Measurements from ENCODE around the gene CYFIP2. TPM values are rescaled to one million over a fixed set of nuclear protein-coding genes. Genes with fewer than 3 reads are reported as not detected.

CYFIP2 gene
- total RNA-seq, 1 donor from 2014 or later = 96.8 TPM

DNA sequence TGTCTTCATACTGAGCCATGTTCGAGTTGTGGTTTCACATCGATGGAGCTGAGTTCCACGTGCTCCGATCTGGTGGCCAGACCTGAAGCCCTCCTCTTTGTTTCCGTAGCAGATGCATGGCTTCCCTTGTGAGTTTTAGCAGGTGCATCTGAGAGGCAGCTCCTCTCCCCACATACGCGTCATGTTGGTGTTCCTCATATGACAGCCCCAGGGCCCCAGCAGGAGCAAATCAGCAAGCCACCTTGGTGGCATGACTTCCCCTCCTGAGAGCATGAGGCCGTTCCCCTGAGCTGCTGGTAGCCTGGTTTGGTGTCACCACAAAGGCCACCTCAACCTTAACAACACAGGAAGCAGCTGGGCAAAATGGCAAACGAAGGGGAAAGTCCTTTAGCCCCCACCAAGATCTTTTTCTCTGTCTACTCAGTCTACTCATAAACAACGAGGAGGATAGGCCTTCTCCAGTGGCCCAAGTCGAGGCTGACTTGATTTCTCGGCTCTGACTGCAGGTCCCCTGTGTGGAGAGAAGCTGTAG lies 5.9 kb downstream of the CYFIP2 start:
- H3K4me3 Mint-ChIP-seq (ENCODE audit: unreplicated experiment) = no peak overlapping the region
- H3K4me2 ChIP-seq (ENCODE audit: low read length) = no peak overlapping the region
- H3K27me3 Mint-ChIP-seq (ENCODE audit: low read depth, unreplicated experiment) = no peaks in the 10 kb centered on the region
- no peaks in the 10 kb centered on the region for H3K36me3 ChIP-seq (ENCODE audit: insufficient read depth, low read length)
- DNase-seq (ENCODE audit: low read depth) = no peak
- H3K9ac ChIP-seq (ENCODE audit: low read length) = no peak overlapping the region
- peaks cover 2% of the 10 kb centered on the region for H3K4me1 ChIP-seq (ENCODE audit: insufficient read depth, low read length)
- no peak overlapping the region for H3K27ac ChIP-seq (ENCODE audit: low read depth, low read length)
- H3K27ac Mint-ChIP-seq (ENCODE audit: unreplicated experiment) = no peak overlapping the region
- no peaks in the 10 kb centered on the region for H3K9me3 ChIP-seq (ENCODE audit: insufficient read depth, low read depth, low read length)
- H3K79me2 ChIP-seq (ENCODE audit: insufficient read depth, low read length) = peaks cover 3% of the 10 kb centered on the region
- H4K20me1 ChIP-seq (ENCODE audit: insufficient read depth, low read length) = peaks cover 8% of the 10 kb centered on the region
- peaks cover 25% of the 10 kb centered on the region for H3K4me1 Mint-ChIP-seq (ENCODE audit: low read depth, unreplicated experiment)
- H3K9me3 Mint-ChIP-seq (ENCODE audit: unreplicated experiment) = no peaks in the 10 kb centered on the region
- no peak for FAIRE-seq
- TF ChIP-seq, protein P1, sequence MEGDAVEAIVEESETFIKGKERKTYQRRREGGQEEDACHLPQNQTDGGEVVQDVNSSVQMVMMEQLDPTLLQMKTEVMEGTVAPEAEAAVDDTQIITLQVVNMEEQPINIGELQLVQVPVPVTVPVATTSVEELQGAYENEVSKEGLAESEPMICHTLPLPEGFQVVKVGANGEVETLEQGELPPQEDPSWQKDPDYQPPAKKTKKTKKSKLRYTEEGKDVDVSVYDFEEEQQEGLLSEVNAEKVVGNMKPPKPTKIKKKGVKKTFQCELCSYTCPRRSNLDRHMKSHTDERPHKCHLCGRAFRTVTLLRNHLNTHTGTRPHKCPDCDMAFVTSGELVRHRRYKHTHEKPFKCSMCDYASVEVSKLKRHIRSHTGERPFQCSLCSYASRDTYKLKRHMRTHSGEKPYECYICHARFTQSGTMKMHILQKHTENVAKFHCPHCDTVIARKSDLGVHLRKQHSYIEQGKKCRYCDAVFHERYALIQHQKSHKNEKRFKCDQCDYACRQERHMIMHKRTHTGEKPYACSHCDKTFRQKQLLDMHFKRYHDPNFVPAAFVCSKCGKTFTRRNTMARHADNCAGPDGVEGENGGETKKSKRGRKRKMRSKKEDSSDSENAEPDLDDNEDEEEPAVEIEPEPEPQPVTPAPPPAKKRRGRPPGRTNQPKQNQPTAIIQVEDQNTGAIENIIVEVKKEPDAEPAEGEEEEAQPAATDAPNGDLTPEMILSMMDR (IDR thresholded peaks at IDR 0.05; ENCODE audit: insufficient read depth, low read depth, low read length) = no peak
- no peak for TF ChIP-seq EZH2 (IDR thresholded peaks at IDR 0.05; ENCODE audit: insufficient read depth, low read length)
- peaks cover 4% of the 10 kb centered on the region for H3K27me3 ChIP-seq (ENCODE audit: insufficient read depth, low read length)
- H3K4me3 ChIP-seq (ENCODE audit: insufficient read depth, low read depth, low read length) = no peak overlapping the region
- H3K36me3 Mint-ChIP-seq (ENCODE audit: low read depth, unreplicated experiment) = peaks cover 2% of the 10 kb centered on the region
- H2AFZ ChIP-seq (ENCODE audit: low read depth, low read length) = no peak overlapping the region

DNA sequence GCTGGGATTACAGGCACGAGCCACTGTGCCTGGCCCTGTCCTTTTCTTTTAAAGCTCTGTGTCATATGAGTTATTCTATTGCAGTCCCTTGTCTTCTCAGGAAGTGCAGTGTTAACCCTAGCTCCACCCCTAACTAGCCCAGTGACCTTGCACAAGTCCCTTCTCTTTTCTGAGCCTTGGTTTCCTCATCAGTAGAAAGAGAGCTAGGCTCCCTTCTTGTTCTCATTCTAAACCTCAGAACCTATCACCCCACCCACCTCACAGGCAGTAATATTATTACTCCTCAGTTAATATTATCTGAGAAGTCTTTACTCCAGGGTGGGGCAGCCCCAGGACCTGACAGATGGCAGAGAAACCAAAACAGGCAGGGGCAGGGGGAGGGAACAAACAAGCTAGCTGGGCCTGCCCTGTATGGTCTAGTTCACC lies 7.2 kb downstream of the CYFIP2 start:
- peaks cover 20% of the 10 kb centered on the region for H3K4me1 Mint-ChIP-seq (ENCODE audit: low read depth, unreplicated experiment)
- FAIRE-seq = no peak

DNA sequence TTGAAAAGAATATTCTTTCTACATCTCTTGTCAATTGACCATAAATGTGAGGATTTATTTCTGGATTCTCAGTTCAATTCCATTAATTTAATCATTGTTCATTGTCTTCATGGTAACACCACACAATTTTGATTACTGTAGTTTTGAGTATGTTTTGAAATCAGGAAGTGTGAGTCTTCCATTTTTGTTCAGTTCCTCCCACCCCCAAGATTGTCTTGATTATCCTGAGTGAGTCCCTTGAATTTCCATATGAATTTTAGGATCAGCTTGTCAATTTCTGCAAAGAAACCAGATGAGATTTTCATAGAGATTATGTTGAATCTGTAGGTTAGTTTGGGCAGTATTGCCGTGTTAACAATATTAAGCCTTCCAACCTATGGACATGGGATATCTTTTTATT lies 9.5 kb downstream of the CYFIP2 start:
- Histone ChIP-seq H3K4me3 (ENCODE audit: insufficient read depth, low read depth, low read length) (no peak overlapping the region), H3K79me2 (ENCODE audit: insufficient read depth, low read length) (no peaks in the 10 kb centered on the region), H3K4me1 (ENCODE audit: insufficient read depth, low read length) (no peaks in the 10 kb centered on the region), H3K27me3 (ENCODE audit: insufficient read depth, low read length) (no peaks in the 10 kb centered on the region), H3K9ac (ENCODE audit: low read length) (no peak overlapping the region), H3K9me3 (ENCODE audit: insufficient read depth, low read depth, low read length) (no peaks in the 10 kb centered on the region), H3K36me3 (ENCODE audit: insufficient read depth, low read length) (no peaks in the 10 kb centered on the region), H3K27ac (ENCODE audit: low read depth, low read length) (no peak overlapping the region), H4K20me1 (ENCODE audit: insufficient read depth, low read length) (peaks cover 3% of the 10 kb centered on the region), H2AFZ (ENCODE audit: low read depth, low read length) (no peak overlapping the region), H3K4me2 (ENCODE audit: low read length) (no peak overlapping the region)
- H3K4me1 Mint-ChIP-seq (ENCODE audit: low read depth, unreplicated experiment) = peaks cover 3% of the 10 kb centered on the region
- no peaks in the 10 kb centered on the region for H3K9me3 Mint-ChIP-seq (ENCODE audit: unreplicated experiment)
- no peaks in the 10 kb centered on the region for H3K27me3 Mint-ChIP-seq (ENCODE audit: low read depth, unreplicated experiment)
- no peak overlapping the region for H3K27ac Mint-ChIP-seq (ENCODE audit: unreplicated experiment)
- FAIRE-seq = no peak
- no peaks in the 10 kb centered on the region for H3K36me3 Mint-ChIP-seq (ENCODE audit: low read depth, unreplicated experiment)
- no peak overlapping the region for H3K4me3 Mint-ChIP-seq (ENCODE audit: unreplicated experiment)
- DNase-seq (ENCODE audit: low read depth) = no peak
- TF ChIP-seq, protein P1 (IDR thresholded peaks at IDR 0.05; ENCODE audit: insufficient read depth, low read depth, low read length) = no peak
- TF ChIP-seq EZH2 (IDR thresholded peaks at IDR 0.05; ENCODE audit: insufficient read depth, low read length) = no peak

More for the DNA sequence above, 7.2 kb downstream of the CYFIP2 start:
- no peak for TF ChIP-seq EZH2 (IDR thresholded peaks at IDR 0.05; ENCODE audit: insufficient read depth, low read length)
- TF ChIP-seq, protein P1 (IDR thresholded peaks at IDR 0.05; ENCODE audit: insufficient read depth, low read depth, low read length) = no peak
- Histone ChIP-seq H3K27me3 (ENCODE audit: insufficient read depth, low read length) (peaks cover 2% of the 10 kb centered on the region), H3K27ac (ENCODE audit: low read depth, low read length) (no peak overlapping the region), H4K20me1 (ENCODE audit: insufficient read depth, low read length) (peaks cover 3% of the 10 kb centered on the region), H2AFZ (ENCODE audit: low read depth, low read length) (no peak overlapping the region), H3K9ac (ENCODE audit: low read length) (no peak overlapping the region), H3K4me3 (ENCODE audit: insufficient read depth, low read depth, low read length) (no peak overlapping the region), H3K4me1 (ENCODE audit: insufficient read depth, low read length) (no peaks in the 10 kb centered on the region), H3K9me3 (ENCODE audit: insufficient read depth, low read depth, low read length) (no peaks in the 10 kb centered on the region), H3K36me3 (ENCODE audit: insufficient read depth, low read length) (no peaks in the 10 kb centered on the region), H3K4me2 (ENCODE audit: low read length) (no peak overlapping the region), H3K79me2 (ENCODE audit: insufficient read depth, low read length) (no peaks in the 10 kb centered on the region)
- Mint-ChIP-seq H3K9me3 (ENCODE audit: unreplicated experiment) (no peaks in the 10 kb centered on the region), H3K36me3 (ENCODE audit: low read depth, unreplicated experiment) (peaks cover 2% of the 10 kb centered on the region), H3K27me3 (ENCODE audit: low read depth, unreplicated experiment) (no peaks in the 10 kb centered on the region), H3K4me3 (ENCODE audit: unreplicated experiment) (no peak overlapping the region), H3K27ac (ENCODE audit: unreplicated experiment) (no peak overlapping the region)
- DNase-seq (ENCODE audit: low read depth) = no peak
